ENCODE data around the gene RBM47. TPM values are rescaled to one million over a fixed set of nuclear protein-coding genes. Genes with fewer than 3 reads are reported as not detected.

RBM47 gene
- polyA plus RNA-seq, 1 donor from 2014 or later = 1.7 TPM

GRCh38 chr4:40621592-40622512 is 7.8 kb downstream of the RBM47 start:
- Histone ChIP-seq H3K27ac (ENCODE audit: low read length) (no peak overlapping the region), H3K36me3 (ENCODE audit: insufficient read depth, low read length) (no peaks in the 10 kb centered on the region), H3K9ac (ENCODE audit: low read length) (no peak overlapping the region), H2AFZ (ENCODE audit: low read depth, low read length) (no peak overlapping the region), H3K9me3 (ENCODE audit: low read length) (no peaks in the 10 kb centered on the region), H4K20me1 (ENCODE audit: insufficient read depth) (no peaks in the 10 kb centered on the region), H3K79me2 (replicated peaks; ENCODE audit: insufficient read depth, low read length) (no peaks in the 10 kb centered on the region), H3F3A (ENCODE audit: insufficient read depth, low read length, poor library complexity, severe bottlenecking) (no peaks in the 10 kb centered on the region), H3K4me3 (ENCODE audit: low read length) (no peak overlapping the region), H3K27me3 (ENCODE audit: insufficient read depth, low read depth, low read length) (peaks cover under 1% of the 10 kb centered on the region), H3K4me2 (ENCODE audit: low read length) (no peak overlapping the region), H3K9me2 (ENCODE audit: insufficient read depth, low read length) (no peaks in the 10 kb centered on the region)
- no peak for TF ChIP-seq SMC3 (conservative IDR thresholded peaks at IDR 0.05; ENCODE audit: poor library complexity)
- TF ChIP-seq RAD21 (conservative IDR thresholded peaks at IDR 0.05) = no peak
- TF ChIP-seq, protein P1, sequence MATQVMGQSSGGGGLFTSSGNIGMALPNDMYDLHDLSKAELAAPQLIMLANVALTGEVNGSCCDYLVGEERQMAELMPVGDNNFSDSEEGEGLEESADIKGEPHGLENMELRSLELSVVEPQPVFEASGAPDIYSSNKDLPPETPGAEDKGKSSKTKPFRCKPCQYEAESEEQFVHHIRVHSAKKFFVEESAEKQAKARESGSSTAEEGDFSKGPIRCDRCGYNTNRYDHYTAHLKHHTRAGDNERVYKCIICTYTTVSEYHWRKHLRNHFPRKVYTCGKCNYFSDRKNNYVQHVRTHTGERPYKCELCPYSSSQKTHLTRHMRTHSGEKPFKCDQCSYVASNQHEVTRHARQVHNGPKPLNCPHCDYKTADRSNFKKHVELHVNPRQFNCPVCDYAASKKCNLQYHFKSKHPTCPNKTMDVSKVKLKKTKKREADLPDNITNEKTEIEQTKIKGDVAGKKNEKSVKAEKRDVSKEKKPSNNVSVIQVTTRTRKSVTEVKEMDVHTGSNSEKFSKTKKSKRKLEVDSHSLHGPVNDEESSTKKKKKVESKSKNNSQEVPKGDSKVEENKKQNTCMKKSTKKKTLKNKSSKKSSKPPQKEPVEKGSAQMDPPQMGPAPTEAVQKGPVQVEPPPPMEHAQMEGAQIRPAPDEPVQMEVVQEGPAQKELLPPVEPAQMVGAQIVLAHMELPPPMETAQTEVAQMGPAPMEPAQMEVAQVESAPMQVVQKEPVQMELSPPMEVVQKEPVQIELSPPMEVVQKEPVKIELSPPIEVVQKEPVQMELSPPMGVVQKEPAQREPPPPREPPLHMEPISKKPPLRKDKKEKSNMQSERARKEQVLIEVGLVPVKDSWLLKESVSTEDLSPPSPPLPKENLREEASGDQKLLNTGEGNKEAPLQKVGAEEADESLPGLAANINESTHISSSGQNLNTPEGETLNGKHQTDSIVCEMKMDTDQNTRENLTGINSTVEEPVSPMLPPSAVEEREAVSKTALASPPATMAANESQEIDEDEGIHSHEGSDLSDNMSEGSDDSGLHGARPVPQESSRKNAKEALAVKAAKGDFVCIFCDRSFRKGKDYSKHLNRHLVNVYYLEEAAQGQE (IDR thresholded peaks at IDR 0.05; ENCODE audit: borderline replicate concordance) = no peak
- TF ChIP-seq EZH2 (IDR thresholded peaks at IDR 0.05; ENCODE audit: borderline replicate concordance, insufficient read depth, low read length, poor library complexity, severe bottlenecking) = no peak
- TF ChIP-seq TAF1 (IDR thresholded peaks at IDR 0.05; ENCODE audit: low read depth) = no peak
- no peak for TF ChIP-seq MXI1 (conservative IDR thresholded peaks at IDR 0.05; ENCODE audit: poor library complexity, severe bottlenecking)
- TF ChIP-seq POLR2AphosphoS5 (IDR thresholded peaks at IDR 0.05) = no peak
- no peak for TF ChIP-seq CTCF (IDR thresholded peaks at IDR 0.05; ENCODE audit: poor library complexity, severe bottlenecking)
- TF ChIP-seq EP300 (conservative IDR thresholded peaks at IDR 0.05; ENCODE audit: poor library complexity, severe bottlenecking) = no peak

- no peak overlapping the region for H3K9ac ChIP-seq (ENCODE audit: low read length)
- TF ChIP-seq CTCF (IDR thresholded peaks at IDR 0.05; ENCODE audit: poor library complexity, severe bottlenecking) (no peak), RAD21 (conservative IDR thresholded peaks at IDR 0.05) (no peak), EZH2 (IDR thresholded peaks at IDR 0.05; ENCODE audit: borderline replicate concordance, insufficient read depth, low read length, poor library complexity, severe bottlenecking) (no peak), EP300 (conservative IDR thresholded peaks at IDR 0.05; ENCODE audit: poor library complexity, severe bottlenecking) (no peak), SMC3 (conservative IDR thresholded peaks at IDR 0.05; ENCODE audit: poor library complexity) (no peak), MXI1 (conservative IDR thresholded peaks at IDR 0.05; ENCODE audit: poor library complexity, severe bottlenecking) (no peak), POLR2AphosphoS5 (IDR thresholded peaks at IDR 0.05) (no peak)
- TF ChIP-seq, protein P1 (IDR thresholded peaks at IDR 0.05; ENCODE audit: borderline replicate concordance) = no peak
- no peak overlapping the region for H2AFZ ChIP-seq (ENCODE audit: low read depth, low read length)
- no peaks in the 10 kb centered on the region for H3K9me2 ChIP-seq (ENCODE audit: insufficient read depth, low read length)
- H4K20me1 ChIP-seq (ENCODE audit: insufficient read depth) = no peaks in the 10 kb centered on the region
- H3K9me3 ChIP-seq (ENCODE audit: low read length) = no peaks in the 10 kb centered on the region
- H3K27ac ChIP-seq (ENCODE audit: low read length) = no peak overlapping the region
- no peaks in the 10 kb centered on the region for H3F3A ChIP-seq (ENCODE audit: insufficient read depth, low read length, poor library complexity, severe bottlenecking)
- no peaks in the 10 kb centered on the region for H3K79me2 ChIP-seq (replicated peaks; ENCODE audit: insufficient read depth, low read length)
- no peaks in the 10 kb centered on the region for H3K27me3 ChIP-seq (ENCODE audit: insufficient read depth, low read depth, low read length)
- H3K4me2 ChIP-seq (ENCODE audit: low read length) = no peak overlapping the region
- no peak overlapping the region for H3K4me3 ChIP-seq (ENCODE audit: low read length)
- no peaks in the 10 kb centered on the region for H3K36me3 ChIP-seq (ENCODE audit: insufficient read depth, low read length)
These were observed 8.5 kb downstream of the RBM47 start for GRCh38 chr4:40621229-40621591.

Measured in neural cell (in vitro differentiated cells).